ENCODE measurements around the gene SMARCC1.

SMARCC1 gene

GRCh38 chr3:47581835-47582234 is 199.9 kb downstream of the SMARCC1 start:
- no peak for DNase-seq

- no peak for DNase-seq
Measured at GRCh38 chr3:47581422-47581821, 200.3 kb downstream of the SMARCC1 start.

- DNase-seq = no peak
Measured at GRCh38 chr3:47580481-47580880, 201.2 kb downstream of the SMARCC1 start.

- DNase-seq = no peak
Measured at GRCh38 chr3:47579875-47580274, 201.8 kb downstream of the SMARCC1 start.

GRCh38 chr3:47578691-47579632 is 202.7 kb downstream of the SMARCC1 start, which contains the start of gene CSPG5:
Gene CSPG5 (minus strand): TSS chr3:47578865. CDS start chr3:47578693, 172 bp downstream.
- DNase-seq = peak; percentile 39

- peak; percentile 45 for DNase-seq
Measured at GRCh38 chr3:47578119-47578632, 203.5 kb downstream of the SMARCC1 start.

GRCh38 chr3:47577583-47578118 is 204.0 kb downstream of the SMARCC1 start:
- DNase-seq = no peak

GRCh38 chr3:47573190-47574172 is 208.2 kb downstream of the SMARCC1 start:
- DNase-seq = no peak

- DNase-seq = no peak
Measured at GRCh38 chr3:47571391-47572175, 210.1 kb downstream of the SMARCC1 start.

GRCh38 chr3:47568901-47569300 is 212.8 kb downstream of the SMARCC1 start:
- DNase-seq = no peak

GRCh38 chr3:47567149-47567548 is 214.5 kb downstream of the SMARCC1 start:
- no peak for DNase-seq

- DNase-seq = no peak
Measured at GRCh38 chr3:47566667-47567066, 215.0 kb downstream of the SMARCC1 start.

GRCh38 chr3:47565734-47566550 is 215.8 kb downstream of the SMARCC1 start:
- DNase-seq = no peak

- DNase-seq = no peak
Measured at GRCh38 chr3:47556351-47556750, 225.3 kb downstream of the SMARCC1 start.

- no peak for DNase-seq
Measured at GRCh38 chr3:47554335-47554734, 227.4 kb downstream of the SMARCC1 start.

GRCh38 chr3:47553407-47553806 is 228.3 kb downstream of the SMARCC1 start:
- DNase-seq = no peak

- no peak for DNase-seq
Measured at GRCh38 chr3:47542471-47543173, 239.1 kb downstream of the SMARCC1 start.

- DNase-seq = no peak
Measured at GRCh38 chr3:47541583-47542108, 240.0 kb downstream of the SMARCC1 start.

- DNase-seq = no peak
Measured at GRCh38 chr3:47540281-47540680, 241.4 kb downstream of the SMARCC1 start.

- DNase-seq = no peak
Measured at GRCh38 chr3:47536967-47537366, 244.7 kb downstream of the SMARCC1 start.
